HEK293 (cell line): Measurements from ENCODE around the gene UBR2.

Experiments used
- CTCF ChIA-PET: fragments of 350-600 bp; formaldehyde crosslinking; extraction: SDS; loops from one replicate; lab custom pipeline; 2021; ENCODE audit warnings: antibody characterized with exemption; lab: Yijun Ruan, JAX
- POLR2A ChIA-PET: fragments of 300-600 bp; formaldehyde crosslinking; extraction: SDS; loops from one replicate; lab custom pipeline; 2020; ENCODE audit warnings: antibody characterized with exemption, inconsistent platforms; lab: Yijun Ruan, JAX
- H3K27ac ChIP-seq: fragments of 200-500 bp; sonication (Bioruptor generic); 2 replicates; pipeline ENCODE4 v1.5.1; 2014; ENCODE audit warnings: low read depth, low read length, control low read depth, inconsistent platforms; ENCODE audit errors: extremely low read depth
- H3K36me3 ChIP-seq, 2 experiments: fragments of 200-500 bp in 1 of 2; sonication (Bioruptor generic) in 1 of 2; 1 replicate in 1 of 2; 2 replicates in 1 of 2; pipeline ENCODE4 v1.5.1; 2014 to 2017; ENCODE audit warnings: inconsistent platforms in 2 of 2, low read length in 2 of 2; ENCODE audit not compliant: control insufficient read depth in 2 of 2, insufficient read depth in 1 of 2
- H3K4me1 ChIP-seq: fragments of 200-500 bp; sonication (Bioruptor generic); 2 replicates; pipeline ENCODE4 v1.5.1; 2014; ENCODE audit warnings: mild to moderate bottlenecking, low read length, inconsistent platforms; ENCODE audit not compliant: control insufficient read depth, insufficient read depth
- H3K4me3 ChIP-seq: 2 replicates; pipeline ENCODE4 v1.5.1; 2011; ENCODE audit warnings: low read depth, mild to moderate bottlenecking, control low read depth, low read length, moderate library complexity
- H3K9me3 ChIP-seq: fragments of 200-500 bp; sonication (Bioruptor generic); 2 replicates; pipeline ENCODE4 v1.5.1; 2014; ENCODE audit warnings: low read depth, low read length, inconsistent platforms; ENCODE audit not compliant: control insufficient read depth, insufficient read depth
- BCL6B ChIP-seq: fragments of 450-650 bp; formaldehyde crosslinking; IDR thresholded peaks from 2 replicates; pipeline ENCODE4 v1.5.1; 2017; ENCODE audit warnings: missing biosample characterization, missing genetic modification characterization
- GLIS2 ChIP-seq: fragments of 450-650 bp; formaldehyde crosslinking; IDR thresholded peaks from 2 replicates; pipeline ENCODE4 v1.5.1; 2016; ENCODE audit warnings: missing biosample characterization, missing genetic modification characterization
- MEIS1 ChIP-seq: sonication (generic); formaldehyde crosslinking; IDR thresholded peaks from 2 replicates; pipeline ENCODE4 v1.8.1; 2022; ENCODE audit warnings: missing genetic modification reagents, mild to moderate bottlenecking, borderline replicate concordance
- SP3 ChIP-seq: fragments of 450-650 bp; formaldehyde crosslinking; IDR thresholded peaks from 2 replicates; pipeline ENCODE4 v1.5.1; 2016; ENCODE audit warnings: missing biosample characterization, missing genetic modification characterization
- TRIM28 ChIP-seq: IDR thresholded peaks from 2 replicates; pipeline ENCODE4 v1.6.1; 2011; ENCODE audit warnings: low read length, control low read depth, borderline replicate concordance
- ZBTB49 ChIP-seq: fragments of 450-650 bp; formaldehyde crosslinking; IDR thresholded peaks from 2 replicates; pipeline ENCODE4 v1.5.1; 2016; ENCODE audit warnings: missing biosample characterization, missing genetic modification characterization, low read depth
- ZBTB6 ChIP-seq: fragments of 450-650 bp; formaldehyde crosslinking; IDR thresholded peaks from 2 replicates; pipeline ENCODE4 v1.5.1; 2017; ENCODE audit warnings: missing biosample characterization, missing genetic modification characterization
- ZNF133 ChIP-seq: fragments of 450-650 bp; formaldehyde crosslinking; IDR thresholded peaks from 2 replicates; pipeline ENCODE4 v1.5.1; 2016; ENCODE audit warnings: missing biosample characterization, missing genetic modification characterization
- ZNF426 ChIP-seq: fragments of 450-650 bp; formaldehyde crosslinking; IDR thresholded peaks from 2 replicates; pipeline ENCODE4 v1.5.1; 2017; ENCODE audit warnings: missing biosample characterization, missing genetic modification characterization, mild to moderate bottlenecking, inconsistent platforms, moderate library complexity
- ZNF670 ChIP-seq: fragments of 450-650 bp; formaldehyde crosslinking; IDR thresholded peaks from 2 replicates; pipeline ENCODE4 v1.5.1; 2016; ENCODE audit warnings: missing biosample characterization, missing genetic modification characterization, low read depth
- ZSCAN16 ChIP-seq: fragments of 450-650 bp; formaldehyde crosslinking; IDR thresholded peaks from 2 replicates; pipeline ENCODE4 v1.5.1; 2016; ENCODE audit warnings: missing biosample characterization, missing genetic modification characterization
- ZSCAN23 ChIP-seq: fragments of 450-650 bp; formaldehyde crosslinking; IDR thresholded peaks from 2 replicates; pipeline ENCODE4 v1.5.1; 2016; ENCODE audit warnings: missing biosample characterization, missing genetic modification characterization
- TF ChIP-seq, protein P1 (sequence below): fragments of 450-650 bp; formaldehyde crosslinking; IDR thresholded peaks from 2 replicates; pipeline ENCODE4 v1.5.1; 2017; ENCODE audit warnings: missing biosample characterization, missing genetic modification characterization
- TF ChIP-seq, protein P2 (sequence below): fragments of 450-650 bp; formaldehyde crosslinking; IDR thresholded peaks from 2 replicates; pipeline ENCODE4 v1.5.1; 2016; ENCODE audit warnings: missing biosample characterization, missing genetic modification characterization

UBR2 gene

GRCh38 chr6:42627674-42628073 lies 63.8 kb downstream of the UBR2 start:
- Histone ChIP-seq H3K9me3 (no peaks in the 10 kb centered on the region), H3K4me3 (no peak overlapping the region), H3K4me1 (no peaks in the 10 kb centered on the region), H3K36me3 (peaks cover 12 to 24% of the 10 kb centered on the region in 2 experiments), H3K27ac (no peak overlapping the region)
- TF ChIP-seq MEIS1 (CRISPR knock-in tag) (no peak), GLIS2 (tag by site-specific recombination) (no peak), ZBTB6 (tag by site-specific recombination) (no peak), ZSCAN23 (tag by site-specific recombination) (no peak)
- TF ChIP-seq, protein P1, sequence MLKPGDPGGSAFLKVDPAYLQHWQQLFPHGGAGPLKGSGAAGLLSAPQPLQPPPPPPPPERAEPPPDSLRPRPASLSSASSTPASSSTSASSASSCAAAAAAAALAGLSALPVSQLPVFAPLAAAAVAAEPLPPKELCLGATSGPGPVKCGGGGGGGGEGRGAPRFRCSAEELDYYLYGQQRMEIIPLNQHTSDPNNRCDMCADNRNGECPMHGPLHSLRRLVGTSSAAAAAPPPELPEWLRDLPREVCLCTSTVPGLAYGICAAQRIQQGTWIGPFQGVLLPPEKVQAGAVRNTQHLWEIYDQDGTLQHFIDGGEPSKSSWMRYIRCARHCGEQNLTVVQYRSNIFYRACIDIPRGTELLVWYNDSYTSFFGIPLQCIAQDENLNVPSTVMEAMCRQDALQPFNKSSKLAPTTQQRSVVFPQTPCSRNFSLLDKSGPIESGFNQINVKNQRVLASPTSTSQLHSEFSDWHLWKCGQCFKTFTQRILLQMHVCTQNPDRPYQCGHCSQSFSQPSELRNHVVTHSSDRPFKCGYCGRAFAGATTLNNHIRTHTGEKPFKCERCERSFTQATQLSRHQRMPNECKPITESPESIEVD (tag by site-specific recombination), result peak; percentile 55
- ChIA-PET CTCF (interaction anchor here (1.4 kb wide), 1 partner anchor 34 kb away, joined by 5 read pairs; no protein-coding TSS in a partner anchor), POLR2A (interaction anchor here (1.0 kb wide), 1 partner anchor 64 kb away, joined by 4 read pairs; the partner anchor contains the start of gene UBR2)

DNA sequence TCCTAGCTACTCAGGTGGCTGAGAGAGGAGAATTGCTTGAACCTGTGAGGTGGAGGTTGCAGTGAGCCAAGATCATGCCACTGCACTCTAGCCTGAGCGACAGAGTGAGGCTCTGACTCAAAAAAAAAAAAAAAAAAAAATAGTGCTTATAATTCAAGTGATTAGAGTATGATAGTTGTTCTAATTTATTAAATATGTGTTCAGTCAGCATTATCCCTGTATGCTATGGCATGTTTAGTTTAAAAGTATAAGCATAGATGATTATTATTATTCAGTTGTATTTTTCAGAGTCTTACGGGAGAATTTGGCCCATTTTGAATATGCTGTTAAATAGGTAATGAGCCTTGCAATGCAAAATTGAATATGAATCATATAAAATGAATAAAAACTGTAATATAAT lies 64.8 kb downstream of the UBR2 start:
- POLR2A ChIA-PET, result interaction anchor here (1.0 kb wide), 1 partner anchor 65 kb away, joined by 4 read pairs; the partner anchor contains the start of gene UBR2
- H3K9me3 ChIP-seq, result no peaks in the 10 kb centered on the region
- CTCF ChIA-PET, result interaction anchor here (1.4 kb wide), 1 partner anchor 33 kb away, joined by 5 read pairs; no protein-coding TSS in a partner anchor
- peaks cover 22 to 33% of the 10 kb centered on the region in 2 experiments for H3K36me3 ChIP-seq
- H3K4me3 ChIP-seq, result no peak overlapping the region
- TF ChIP-seq ZNF670, result no peak
- TF ChIP-seq BCL6B (tag by site-specific recombination), result no peak
- TF ChIP-seq ZNF133 (tag by site-specific recombination), result no peak
- no peak for TF ChIP-seq ZBTB49
- no peak for TF ChIP-seq SP3 (tag by site-specific recombination)
- TF ChIP-seq TRIM28, result no peak
- TF ChIP-seq ZNF426 (tag by site-specific recombination), result no peak
- TF ChIP-seq, protein P2, sequence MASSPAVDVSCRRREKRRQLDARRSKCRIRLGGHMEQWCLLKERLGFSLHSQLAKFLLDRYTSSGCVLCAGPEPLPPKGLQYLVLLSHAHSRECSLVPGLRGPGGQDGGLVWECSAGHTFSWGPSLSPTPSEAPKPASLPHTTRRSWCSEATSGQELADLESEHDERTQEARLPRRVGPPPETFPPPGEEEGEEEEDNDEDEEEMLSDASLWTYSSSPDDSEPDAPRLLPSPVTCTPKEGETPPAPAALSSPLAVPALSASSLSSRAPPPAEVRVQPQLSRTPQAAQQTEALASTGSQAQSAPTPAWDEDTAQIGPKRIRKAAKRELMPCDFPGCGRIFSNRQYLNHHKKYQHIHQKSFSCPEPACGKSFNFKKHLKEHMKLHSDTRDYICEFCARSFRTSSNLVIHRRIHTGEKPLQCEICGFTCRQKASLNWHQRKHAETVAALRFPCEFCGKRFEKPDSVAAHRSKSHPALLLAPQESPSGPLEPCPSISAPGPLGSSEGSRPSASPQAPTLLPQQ, result no peak
- no peak for TF ChIP-seq ZSCAN16
- TF ChIP-seq, all 188 proteins: peak for 0
- no peaks in the 10 kb centered on the region for H3K4me1 ChIP-seq
- H3K27ac ChIP-seq, result no peak overlapping the region
